T-helper 2 cell treated with Interferon-gamma antibody and Interleukin-4, amounts not matched to agents 100 ng/mL and 5 ng/mL, for 36 hours (primary cell): ENCODE measurements around the gene MINDY4. TPM values are rescaled to one million over a fixed set of nuclear protein-coding genes. Genes with fewer than 3 reads are reported as not detected.

Experiments
- intact Hi-C: fragments of 100-400 bp; cut with micrococcal nuclease; formaldehyde crosslinking; loops from one replicate; pipeline ENCODE4 v1.15.1; 2023
- total RNA-seq: library from RNA; stranded (reverse); gene quantifications from 2 replicates; pipeline ENCODE4 v1.2.3, GENCODE V29; 2022

Gene MINDY4
- total RNA-seq, 1 donor from 2014 or later, result 1.2 TPM

DNA sequence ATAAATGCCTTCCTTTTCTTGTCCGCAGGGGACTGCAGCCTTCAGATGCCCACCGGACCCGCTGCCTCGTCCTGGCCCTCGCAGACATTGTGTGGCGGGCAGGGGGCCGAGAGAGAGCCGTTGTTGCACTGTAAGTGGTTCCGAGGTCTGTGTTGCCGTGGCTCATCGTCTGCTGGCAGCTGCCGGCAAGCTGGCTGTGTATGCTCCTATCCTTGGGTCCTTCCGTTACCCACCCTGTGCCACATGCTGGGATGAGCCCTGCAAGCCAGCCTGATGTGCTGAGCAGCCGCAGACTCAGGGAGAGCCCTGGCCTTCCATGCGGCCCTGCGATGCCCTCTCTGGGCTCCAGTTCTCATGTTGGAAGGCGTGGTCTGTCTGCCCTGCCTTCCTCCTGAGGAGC is 79.2 kb downstream of the MINDY4 start:
- intact Hi-C loops, result no loop called here

GRCh38 chr7:30851651-30852307 is 80.6 kb downstream of the MINDY4 start:
- intact Hi-C loops, result no loop called here

DNA sequence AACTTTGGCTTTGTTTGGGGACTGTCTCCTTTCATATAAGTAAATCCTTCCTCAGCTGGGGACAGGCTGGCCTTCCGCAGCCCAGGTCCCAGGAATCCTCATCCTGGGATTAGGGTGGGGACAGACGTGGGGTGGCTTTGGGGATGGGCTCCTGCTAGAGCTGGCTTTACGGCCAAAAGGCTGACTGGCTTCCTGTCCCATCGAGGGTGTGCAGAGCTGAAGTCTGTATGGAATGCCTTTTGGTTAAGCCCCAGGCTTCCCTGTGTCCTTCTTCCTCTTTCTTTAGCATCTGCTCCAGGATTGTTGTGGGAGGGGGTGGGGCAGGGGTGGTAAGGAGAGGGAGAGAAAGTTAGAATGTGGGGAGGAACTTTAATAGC is 81.1 kb downstream of the MINDY4 start:
- intact Hi-C loops, result no loop called here

DNA sequence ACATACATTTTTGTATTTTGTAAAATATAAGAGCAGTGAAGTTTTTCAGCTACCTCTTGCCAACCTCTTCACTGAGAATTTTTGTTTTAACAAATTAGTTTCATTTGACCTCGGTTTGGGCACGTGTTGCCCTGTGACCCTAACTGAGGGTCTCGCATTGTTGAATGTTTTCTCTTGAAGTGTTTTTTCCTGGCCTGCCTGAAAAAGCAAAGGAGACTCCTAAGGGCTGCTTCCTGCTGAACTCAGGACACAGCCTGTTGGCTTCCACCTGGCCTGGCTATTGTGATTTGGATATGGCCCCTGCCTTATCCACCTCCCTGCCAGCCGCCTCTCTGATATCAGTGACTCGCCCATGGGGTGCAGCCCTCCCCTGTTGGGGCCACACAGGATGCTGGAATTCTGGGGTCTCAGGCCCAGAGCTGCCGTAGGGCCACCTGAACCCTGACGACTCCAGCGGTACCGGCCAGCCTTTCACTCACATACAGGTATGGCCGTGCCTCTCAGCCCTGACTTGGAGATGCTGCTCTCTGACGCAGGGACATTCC is 81.6 kb downstream of the MINDY4 start:
- intact Hi-C loops, result no loop called here

DNA sequence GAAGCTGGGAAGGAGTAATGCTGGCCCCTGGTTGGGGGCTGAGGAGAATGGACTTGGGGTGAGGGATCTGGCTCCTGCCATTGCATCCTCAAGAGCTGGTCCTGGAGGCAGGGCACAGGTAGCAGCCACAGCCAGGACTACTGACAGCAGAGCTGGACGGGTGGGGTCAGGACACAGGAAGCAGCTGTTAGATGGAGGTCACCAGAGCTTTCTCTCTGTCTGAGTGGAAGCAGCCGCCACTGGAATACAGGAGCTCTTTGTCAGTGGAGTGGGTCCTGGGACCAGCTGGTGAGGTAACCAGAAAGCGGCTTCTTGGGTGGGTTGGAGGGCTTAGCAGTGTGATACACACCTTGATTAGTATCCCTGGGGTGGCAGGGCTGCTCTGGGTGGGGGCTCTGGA is 82.4 kb downstream of the MINDY4 start:
- intact Hi-C loops, result no loop called here

DNA sequence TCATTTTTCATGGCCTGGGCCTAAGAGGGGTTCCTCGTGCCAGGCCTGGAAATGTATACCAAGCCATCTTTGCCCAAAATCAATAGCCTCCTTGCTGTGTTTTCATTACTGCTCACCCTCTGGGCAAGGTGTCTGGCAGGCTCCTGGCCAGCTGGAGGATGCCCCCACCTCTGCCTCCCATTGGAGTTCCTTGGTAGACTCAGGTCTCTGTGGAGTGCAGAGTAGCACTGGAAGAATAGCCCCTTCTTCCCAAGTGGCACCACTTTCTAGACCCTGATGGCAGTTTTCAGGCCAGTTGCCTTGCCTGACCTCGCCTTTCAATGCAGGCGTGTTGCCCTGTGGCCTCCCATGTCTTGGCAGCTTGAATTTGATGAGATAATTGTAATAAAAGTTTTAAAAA is 84.7 kb downstream of the MINDY4 start:
- intact Hi-C loops, result no loop called here

GRCh38 chr7:30858576-30858975 is 87.4 kb downstream of the MINDY4 start:
- intact Hi-C loops, result no loop called here

DNA sequence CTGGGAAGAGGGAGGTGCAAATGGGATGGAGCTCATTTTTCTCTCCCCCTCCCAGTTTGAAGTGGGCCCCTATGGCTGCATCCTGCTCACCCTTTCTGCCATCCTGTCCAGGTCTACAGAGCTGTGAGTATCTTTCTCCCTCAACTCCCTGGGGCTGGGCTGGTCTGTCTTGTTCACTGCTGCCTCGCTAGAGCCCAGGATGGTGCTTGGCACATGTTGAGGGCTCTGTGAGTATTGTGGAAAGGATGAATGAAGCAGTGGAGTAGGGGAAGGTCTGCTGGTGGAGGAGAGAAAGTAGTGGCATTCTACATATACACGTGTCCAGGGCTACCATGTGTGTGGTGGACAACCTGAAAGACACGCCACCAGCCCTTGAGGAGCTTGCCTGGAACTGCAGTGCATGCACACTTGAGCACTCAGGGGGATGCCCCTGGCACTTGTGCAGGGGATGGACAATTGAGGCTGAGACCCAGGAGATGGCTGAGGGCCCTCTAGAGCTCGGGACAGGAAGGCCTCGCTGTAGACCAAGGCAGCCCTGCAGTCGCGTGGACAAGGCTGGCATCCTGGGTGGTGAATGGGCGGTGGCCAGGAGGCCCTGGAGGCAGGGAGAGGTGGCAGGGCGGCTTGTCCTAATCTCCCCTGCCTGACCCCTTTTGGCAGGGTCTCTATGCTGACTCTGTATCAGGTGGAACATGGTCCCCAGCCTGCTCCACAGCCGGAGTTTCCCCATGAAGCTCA is 88.2 kb downstream of the MINDY4 start:
- intact Hi-C loops, result no loop called here

GRCh38 chr7:30859940-30860496 is 88.8 kb downstream of the MINDY4 start:
- intact Hi-C loops, result no loop called here

DNA sequence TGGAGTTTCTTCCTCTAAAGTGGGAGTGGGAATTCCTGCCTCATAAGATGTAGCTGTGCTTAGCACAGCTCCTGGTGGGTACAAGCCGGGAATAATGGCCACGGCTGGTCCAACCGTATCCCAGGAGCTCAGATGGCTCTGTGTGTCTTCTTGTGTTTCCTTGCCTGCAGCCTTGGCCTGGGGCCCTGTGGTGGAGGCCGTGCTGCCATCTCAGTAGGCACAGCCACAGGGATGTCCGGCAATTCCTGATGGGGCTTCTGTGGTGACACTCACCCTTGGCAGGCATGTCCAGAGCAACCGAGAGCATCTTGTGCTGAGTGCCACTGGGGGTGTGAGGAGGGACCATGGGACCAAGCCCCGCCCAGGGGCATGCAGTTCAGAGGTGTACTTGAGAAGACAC is 90.4 kb downstream of the MINDY4 start:
- intact Hi-C loops, result no loop called here

- intact Hi-C loops, result no loop called here
Measured at GRCh38 chr7:30862995-30863705, 91.9 kb downstream of the MINDY4 start.

DNA sequence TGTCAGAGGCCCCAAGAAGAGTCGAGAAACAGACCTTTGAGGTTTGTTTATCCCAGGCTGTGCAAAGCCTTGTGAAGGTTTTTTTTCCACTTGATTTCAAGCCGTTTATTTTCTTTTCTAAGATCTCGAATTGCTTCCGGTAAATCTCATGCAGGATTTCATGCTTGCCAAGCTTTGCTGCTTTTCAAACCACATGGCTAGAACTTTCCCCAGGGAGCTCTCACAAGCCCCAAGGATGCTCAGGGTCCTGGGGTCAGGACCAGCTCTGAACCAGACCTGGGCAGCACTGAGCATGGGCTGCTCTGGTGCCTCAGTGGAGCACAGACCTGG is 92.5 kb downstream of the MINDY4 start:
- intact Hi-C loops, result no loop called here

DNA sequence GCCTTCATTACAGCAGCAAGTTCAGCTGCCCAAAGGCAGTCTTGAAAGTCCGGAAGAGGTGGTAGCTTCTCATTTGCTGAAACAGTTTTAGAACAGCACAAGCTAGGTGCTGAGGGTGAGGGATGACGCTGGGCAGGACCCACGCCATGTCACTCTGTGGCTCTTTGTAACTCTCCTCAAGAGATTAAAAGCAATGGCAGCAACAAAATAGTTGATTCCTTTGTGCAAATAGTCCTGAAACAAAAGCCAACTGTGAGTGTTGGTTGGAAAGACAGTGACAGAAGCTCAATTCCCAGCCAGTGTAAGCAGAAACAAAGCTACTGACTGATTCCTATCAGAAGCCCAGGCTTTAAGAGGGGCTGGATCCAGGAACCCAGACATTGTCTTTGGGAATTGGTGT is 92.9 kb downstream of the MINDY4 start:
- intact Hi-C loops, result no loop called here

- intact Hi-C loops, result no loop called here
Measured at GRCh38 chr7:30865076-30865475, 93.9 kb downstream of the MINDY4 start.

- intact Hi-C loops, result no loop called here
Measured at GRCh38 chr7:30865821-30866220, 94.6 kb downstream of the MINDY4 start.

- intact Hi-C loops, result no loop called here
Measured at GRCh38 chr7:30866939-30867338, 95.7 kb downstream of the MINDY4 start.

GRCh38 chr7:30867483-30867882 is 96.3 kb downstream of the MINDY4 start:
- intact Hi-C loops, result no loop called here

GRCh38 chr7:30869794-30870611 is 98.8 kb downstream of the MINDY4 start:
- intact Hi-C loops, result no loop called here

GRCh38 chr7:30870821-30871518 is 99.8 kb downstream of the MINDY4 start:
- intact Hi-C loops, result no loop called here

GRCh38 chr7:30871655-30872054 is 100.4 kb downstream of the MINDY4 start:
- intact Hi-C loops, result no loop called here

GRCh38 chr7:30873207-30873606 is 102.0 kb downstream of the MINDY4 start:
- intact Hi-C loops, result no loop called here
